Ishikawa (cell line): ENCODE measurements around the gene SYT7.

Experiments
- CEBPB ChIP-seq: IDR thresholded peaks from 2 replicates; pipeline ENCODE4 v1.6.1; 2012
- CREB1 ChIP-seq: IDR thresholded peaks from 2 replicates; pipeline ENCODE4 v1.6.1; 2012; ENCODE audit warnings: low read depth
- EGR1 ChIP-seq: IDR thresholded peaks from 2 replicates; pipeline ENCODE4 v1.6.1; 2012
- EP300 ChIP-seq: IDR thresholded peaks from 2 replicates; pipeline ENCODE4 v1.6.1; 2012; ENCODE audit warnings: borderline replicate concordance
- FOXM1 ChIP-seq: IDR thresholded peaks from 2 replicates; pipeline ENCODE4 v1.6.1; 2012; ENCODE audit warnings: low read depth, borderline replicate concordance
- NFIC ChIP-seq: IDR thresholded peaks from 2 replicates; pipeline ENCODE4 v1.6.1; 2012
- RAD21 ChIP-seq: IDR thresholded peaks from 2 replicates; pipeline ENCODE4 v1.6.1; 2012; ENCODE audit warnings: low read depth
- TAF1 ChIP-seq: IDR thresholded peaks from 2 replicates; pipeline ENCODE4 v1.6.1; 2012; ENCODE audit warnings: low read depth, mild to moderate bottlenecking
- TCF12 ChIP-seq: IDR thresholded peaks from 2 replicates; pipeline ENCODE4 v1.6.1; 2012; ENCODE audit warnings: low read depth
- TEAD4 ChIP-seq: IDR thresholded peaks from 2 replicates; pipeline ENCODE4 v1.6.1; 2012
- YY1 ChIP-seq: IDR thresholded peaks from 2 replicates; pipeline ENCODE4 v1.6.1; 2012; ENCODE audit warnings: low read depth
- ZBTB7A ChIP-seq: IDR thresholded peaks from 2 replicates; pipeline ENCODE4 v1.6.1; 2012; ENCODE audit warnings: low read depth
- TF ChIP-seq, protein P1 (sequence below): IDR thresholded peaks from 2 replicates; pipeline ENCODE4 v1.6.1; 2012
- TF ChIP-seq, protein P2 (sequence below): IDR thresholded peaks from 2 replicates; pipeline ENCODE4 v1.6.1; 2012; ENCODE audit warnings: low read depth, mild to moderate bottlenecking
- TF ChIP-seq, protein P3 (sequence below): IDR thresholded peaks from 2 replicates; pipeline ENCODE4 v1.6.1; 2012

The SYT7 gene

DNA sequence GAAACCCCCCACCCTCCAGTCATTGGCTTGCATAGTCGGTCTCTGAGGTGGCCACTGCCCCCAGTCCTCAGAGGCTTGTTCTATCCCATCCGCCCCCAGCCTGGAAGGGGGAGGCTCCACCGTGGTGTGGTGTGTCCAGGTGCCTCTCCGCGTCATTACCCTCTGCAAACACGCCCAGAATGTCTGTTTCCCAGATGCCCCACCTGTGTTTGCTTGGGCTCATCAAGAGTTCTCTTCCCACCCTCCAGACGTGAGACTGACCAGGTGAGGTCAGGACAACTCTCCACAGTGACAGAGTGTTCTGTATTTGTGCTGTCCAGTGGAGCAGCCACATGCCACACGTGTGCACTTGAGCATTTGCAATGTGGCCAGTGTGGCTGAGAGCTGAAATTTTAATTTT, 47.5 kb downstream of the SYT7 start:
- no peak for TF ChIP-seq FOXM1
- no peak for TF ChIP-seq RAD21
- TF ChIP-seq, protein P1, sequence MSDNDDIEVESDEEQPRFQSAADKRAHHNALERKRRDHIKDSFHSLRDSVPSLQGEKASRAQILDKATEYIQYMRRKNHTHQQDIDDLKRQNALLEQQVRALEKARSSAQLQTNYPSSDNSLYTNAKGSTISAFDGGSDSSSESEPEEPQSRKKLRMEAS: no peak
- no peak for TF ChIP-seq TCF12
- no peak for TF ChIP-seq CEBPB
- TF ChIP-seq TAF1: no peak
- TF ChIP-seq, protein P2, sequence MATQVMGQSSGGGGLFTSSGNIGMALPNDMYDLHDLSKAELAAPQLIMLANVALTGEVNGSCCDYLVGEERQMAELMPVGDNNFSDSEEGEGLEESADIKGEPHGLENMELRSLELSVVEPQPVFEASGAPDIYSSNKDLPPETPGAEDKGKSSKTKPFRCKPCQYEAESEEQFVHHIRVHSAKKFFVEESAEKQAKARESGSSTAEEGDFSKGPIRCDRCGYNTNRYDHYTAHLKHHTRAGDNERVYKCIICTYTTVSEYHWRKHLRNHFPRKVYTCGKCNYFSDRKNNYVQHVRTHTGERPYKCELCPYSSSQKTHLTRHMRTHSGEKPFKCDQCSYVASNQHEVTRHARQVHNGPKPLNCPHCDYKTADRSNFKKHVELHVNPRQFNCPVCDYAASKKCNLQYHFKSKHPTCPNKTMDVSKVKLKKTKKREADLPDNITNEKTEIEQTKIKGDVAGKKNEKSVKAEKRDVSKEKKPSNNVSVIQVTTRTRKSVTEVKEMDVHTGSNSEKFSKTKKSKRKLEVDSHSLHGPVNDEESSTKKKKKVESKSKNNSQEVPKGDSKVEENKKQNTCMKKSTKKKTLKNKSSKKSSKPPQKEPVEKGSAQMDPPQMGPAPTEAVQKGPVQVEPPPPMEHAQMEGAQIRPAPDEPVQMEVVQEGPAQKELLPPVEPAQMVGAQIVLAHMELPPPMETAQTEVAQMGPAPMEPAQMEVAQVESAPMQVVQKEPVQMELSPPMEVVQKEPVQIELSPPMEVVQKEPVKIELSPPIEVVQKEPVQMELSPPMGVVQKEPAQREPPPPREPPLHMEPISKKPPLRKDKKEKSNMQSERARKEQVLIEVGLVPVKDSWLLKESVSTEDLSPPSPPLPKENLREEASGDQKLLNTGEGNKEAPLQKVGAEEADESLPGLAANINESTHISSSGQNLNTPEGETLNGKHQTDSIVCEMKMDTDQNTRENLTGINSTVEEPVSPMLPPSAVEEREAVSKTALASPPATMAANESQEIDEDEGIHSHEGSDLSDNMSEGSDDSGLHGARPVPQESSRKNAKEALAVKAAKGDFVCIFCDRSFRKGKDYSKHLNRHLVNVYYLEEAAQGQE: no peak
- TF ChIP-seq ZBTB7A: no peak
- TF ChIP-seq EP300: no peak
- TF ChIP-seq YY1: no peak
- TF ChIP-seq TEAD4: no peak
- no peak for TF ChIP-seq EGR1
- TF ChIP-seq, protein P3, sequence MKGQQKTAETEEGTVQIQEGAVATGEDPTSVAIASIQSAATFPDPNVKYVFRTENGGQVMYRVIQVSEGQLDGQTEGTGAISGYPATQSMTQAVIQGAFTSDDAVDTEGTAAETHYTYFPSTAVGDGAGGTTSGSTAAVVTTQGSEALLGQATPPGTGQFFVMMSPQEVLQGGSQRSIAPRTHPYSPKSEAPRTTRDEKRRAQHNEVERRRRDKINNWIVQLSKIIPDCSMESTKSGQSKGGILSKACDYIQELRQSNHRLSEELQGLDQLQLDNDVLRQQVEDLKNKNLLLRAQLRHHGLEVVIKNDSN: no peak
- TF ChIP-seq CREB1: no peak
- TF ChIP-seq NFIC: no peak

DNA sequence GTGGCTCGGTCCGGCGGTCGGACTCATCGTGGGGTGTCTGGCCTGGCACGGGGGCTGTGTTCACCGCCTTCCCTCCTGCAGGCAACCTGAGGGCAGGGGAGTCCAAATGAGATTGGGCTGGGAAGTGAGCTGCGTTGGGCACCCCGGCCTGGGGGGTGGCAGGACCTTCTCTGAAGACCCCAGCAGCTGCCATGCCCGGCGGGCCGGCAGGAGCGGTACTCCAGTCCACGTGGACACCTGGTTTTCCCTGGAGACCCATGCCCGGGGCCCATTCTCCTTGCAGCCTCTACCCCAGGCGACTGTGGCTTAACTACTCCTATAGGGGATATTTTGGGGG, 47.9 kb downstream of the SYT7 start:
- TF ChIP-seq YY1 (no peak), EGR1 (no peak), CEBPB (no peak)
- TF ChIP-seq, protein P1: no peak
- TF ChIP-seq, protein P3: no peak
- TF ChIP-seq, protein P2: no peak

DNA sequence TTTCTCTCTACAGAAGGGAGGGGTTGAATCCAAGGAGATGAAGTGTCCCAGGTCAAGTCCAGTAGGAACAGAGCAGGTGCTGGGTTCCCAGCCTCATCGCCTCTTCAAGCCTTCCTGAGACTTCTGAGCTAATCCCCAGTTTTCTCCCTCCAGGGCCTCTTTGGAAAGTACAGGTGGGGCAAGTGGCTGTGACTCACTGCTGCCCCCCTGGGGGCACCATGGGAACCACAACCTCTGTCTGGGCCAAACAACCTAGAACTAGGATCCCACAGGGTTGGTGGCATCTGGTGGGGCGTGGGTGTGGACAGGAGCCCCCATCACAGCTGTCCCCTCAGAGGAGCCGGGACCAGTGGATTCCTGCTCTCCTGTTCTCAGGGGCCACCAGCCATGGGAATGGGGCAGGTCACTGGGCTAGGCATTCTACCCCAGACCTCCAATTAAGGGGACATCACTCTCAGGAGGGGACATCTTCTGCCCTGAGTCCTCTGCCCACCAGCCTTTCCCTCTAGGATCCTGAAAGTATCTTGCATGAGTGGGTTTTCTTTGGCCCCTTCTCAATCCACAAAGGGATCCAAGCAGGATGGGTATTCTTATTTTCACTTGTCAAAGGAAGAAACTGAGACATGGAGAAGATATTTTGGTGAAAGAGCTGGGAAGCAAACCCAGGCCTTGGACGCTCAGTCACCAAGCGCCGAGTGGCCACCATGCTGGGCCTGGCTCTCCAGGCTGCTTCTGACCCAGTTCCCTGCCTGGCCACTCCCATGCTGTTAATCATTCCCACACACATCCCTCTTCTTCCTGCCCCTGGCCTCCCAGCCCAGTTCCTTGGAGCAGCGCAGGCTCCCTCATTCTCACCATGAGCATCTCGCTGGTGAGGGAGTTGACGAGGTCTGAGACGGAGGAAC, 48.5 kb downstream of the SYT7 start:
- TF ChIP-seq RAD21: peak; percentile 57
- TF ChIP-seq, protein P3: no peak

DNA sequence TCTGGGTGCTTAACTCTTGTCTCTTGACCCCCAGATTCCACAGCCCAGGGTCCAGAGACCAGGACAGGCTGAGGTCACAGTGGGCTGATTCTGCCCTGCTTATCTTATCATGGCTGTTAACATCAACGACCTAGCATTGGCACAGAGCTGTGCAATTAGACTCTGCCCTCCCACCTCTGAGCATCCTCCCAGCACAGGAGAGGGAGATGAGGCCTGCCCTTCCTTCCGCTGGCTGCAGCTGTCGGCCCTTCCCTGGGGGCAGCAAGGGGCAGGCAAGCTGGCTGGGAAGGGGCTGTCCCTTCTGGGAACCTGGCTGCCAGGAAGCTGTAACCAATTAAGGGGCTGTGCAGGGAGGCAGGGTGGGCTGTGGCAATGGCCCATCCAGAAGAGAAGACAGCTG, 49.8 kb downstream of the SYT7 start:
- TF ChIP-seq FOXM1 (no peak), CREB1 (no peak)

DNA sequence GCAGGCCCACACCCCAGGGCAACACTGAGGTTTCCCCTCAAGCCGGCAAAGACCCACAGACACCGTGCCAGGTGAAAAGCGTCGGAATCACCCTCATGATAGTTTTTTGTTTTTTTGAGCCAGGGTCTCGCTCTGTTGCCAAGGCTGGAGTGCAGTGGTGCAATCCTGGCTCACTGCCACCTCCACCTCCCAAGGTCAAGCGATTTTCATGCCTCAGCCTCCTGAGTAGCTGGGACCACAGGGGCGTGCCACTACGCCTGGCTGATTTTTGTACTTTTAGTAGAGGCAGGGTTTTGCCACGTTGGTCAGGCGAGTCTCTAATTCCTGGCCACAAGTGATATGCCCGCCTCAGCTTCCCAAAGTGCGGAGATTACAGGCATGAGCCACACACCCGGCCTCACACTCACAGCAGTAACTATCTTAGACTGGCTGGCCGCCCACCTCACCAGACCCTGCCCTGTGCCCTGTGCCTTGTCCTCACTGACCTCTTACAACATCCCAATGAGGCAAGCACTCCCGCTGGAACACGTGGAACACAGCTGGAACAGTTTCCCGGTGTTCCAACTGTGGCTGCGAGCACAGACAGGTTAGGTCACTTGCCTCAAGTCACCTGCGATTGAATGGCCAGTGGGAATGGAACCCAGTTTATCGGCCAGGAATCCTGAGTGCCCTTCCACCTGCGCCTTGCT, 51.2 kb downstream of the SYT7 start:
- TF ChIP-seq, protein P3: no peak
- TF ChIP-seq TCF12: no peak
- TF ChIP-seq YY1: no peak
- TF ChIP-seq EGR1: no peak
- TF ChIP-seq, protein P1: peak; percentile 71
- no peak for TF ChIP-seq FOXM1
- no peak for TF ChIP-seq ZBTB7A
- TF ChIP-seq TEAD4: no peak
- no peak for TF ChIP-seq RAD21
- TF ChIP-seq EP300: no peak
- no peak for TF ChIP-seq TAF1
- no peak for TF ChIP-seq CREB1
- TF ChIP-seq NFIC: peak; percentile 57
- peak; percentile 58; the same call in 1 of the 2 replicates for TF ChIP-seq CEBPB
- TF ChIP-seq, protein P2: no peak
